Fibroblast of lung (primary cell): Measurements from ENCODE around the gene TMEM72. TPM values are rescaled to one million over a fixed set of nuclear protein-coding genes. Genes with fewer than 3 reads are reported as not detected.
A peak's percentile ranks its signal among the peaks of the same experiment; 100 is the strongest.

ENCODE experiments used
- DNase-seq, 2 donors: peaks; one replicate each; pipeline versions ENCODE4 v3.0.0 to v3.0.0-alpha.2; 2010; ENCODE audit warnings: low read depth in 2 of 2
- H2AFZ ChIP-seq: 2 replicates; pipeline ENCODE4 v1.5.1; 2012; ENCODE audit warnings: low read length, control low read depth, inconsistent platforms
- H3K27ac ChIP-seq: 2 replicates; pipeline ENCODE4 v1.5.1; 2011; ENCODE audit warnings: low read length, control low read depth; ENCODE audit not compliant: insufficient read depth
- H3K27me3 ChIP-seq: 2 replicates; pipeline ENCODE4 v1.5.1; 2011; ENCODE audit warnings: mild to moderate bottlenecking, low read length; ENCODE audit not compliant: control insufficient read depth, insufficient read depth
- H3K36me3 ChIP-seq: 2 replicates; pipeline ENCODE4 v1.5.1; 2011; ENCODE audit warnings: low read length; ENCODE audit not compliant: control insufficient read depth, insufficient read depth
- H3K4me1 ChIP-seq: 2 replicates; pipeline ENCODE4 v1.5.1; 2011; ENCODE audit warnings: low read length; ENCODE audit not compliant: control insufficient read depth, insufficient read depth; ENCODE audit errors: extremely low read depth
- H3K4me2 ChIP-seq: 2 replicates; pipeline ENCODE4 v1.5.1; 2011; ENCODE audit warnings: low read length, control low read depth; ENCODE audit not compliant: insufficient read depth; ENCODE audit errors: extremely low read depth
- H3K4me3 ChIP-seq, 4 experiments: fragments of 200-600 bp in 1 of 4; sonication (generic) in 1 of 4; replicated peaks in 1 of 4; 2 replicates each; pipeline ENCODE4 v1.5.1; 2011 to 2016; ENCODE audit warnings: low read length in 4 of 4, low read depth in 3 of 4, mild to moderate bottlenecking in 3 of 4, control low read depth in 2 of 4, inconsistent platforms in 1 of 4, mixed read lengths in 1 of 4; ENCODE audit not compliant: insufficient read depth in 1 of 4; ENCODE audit errors: control extremely low read depth in 1 of 4
- H3K79me2 ChIP-seq: 2 replicates; pipeline ENCODE4 v1.5.1; 2012; ENCODE audit warnings: mild to moderate bottlenecking, low read length, inconsistent platforms; ENCODE audit not compliant: control insufficient read depth, insufficient read depth
- H3K9ac ChIP-seq: 2 replicates; pipeline ENCODE4 v1.5.1; 2011; ENCODE audit warnings: mild to moderate bottlenecking, low read length, control low read depth; ENCODE audit not compliant: insufficient read depth
- H3K9me3 ChIP-seq: 2 replicates; pipeline ENCODE4 v1.5.1; 2012; ENCODE audit warnings: low read depth, low read length; ENCODE audit not compliant: control insufficient read depth, insufficient read depth
- H4K20me1 ChIP-seq: 2 replicates; pipeline ENCODE4 v1.5.1; 2011; ENCODE audit warnings: low read length; ENCODE audit not compliant: control insufficient read depth, insufficient read depth; ENCODE audit errors: extremely low read depth
- EZH2 ChIP-seq: IDR thresholded peaks from 2 replicates; pipeline ENCODE4 v1.5.1; 2012; ENCODE audit warnings: low read length, control low read depth, mild to moderate bottlenecking; ENCODE audit errors: missing control alignments
- polyA plus RNA-seq, 2 donors: library from polyadenylated mRNA; depleted of rRNA in 1 of 2; stranded (reverse) in 1 of 2; unstranded in 1 of 2; fragments of >200 nt; gene quantifications; 2 replicates each; pipeline ENCODE4 v1.2.1, GENCODE V29; 2011 to 2012; ENCODE audit warnings: missing spikeins in 1 of 2
- total RNA-seq: library from RNA; depleted of rRNA; stranded (reverse); fragments of >200 nt; gene quantifications from 2 replicates; pipeline ENCODE4 v1.2.1, GENCODE V29; 2014
- TF ChIP-seq, protein P1 (sequence below), 2 donors: IDR thresholded peaks in 1 of 2; conservative IDR thresholded peaks in 1 of 2; 1 replicate in 1 of 2; 2 replicates in 1 of 2; pipeline ENCODE4 v1.5.1; 2011 to 2012; ENCODE audit warnings: low read length in 2 of 2, control low read depth in 1 of 2, inconsistent platforms in 1 of 2, low read depth in 1 of 2, mild to moderate bottlenecking in 1 of 2

The TMEM72 gene
- total and polyA plus RNA-seq, 2 donors (not counting 1 experiment from before 2014, with no cell fraction given): not detected

DNA sequence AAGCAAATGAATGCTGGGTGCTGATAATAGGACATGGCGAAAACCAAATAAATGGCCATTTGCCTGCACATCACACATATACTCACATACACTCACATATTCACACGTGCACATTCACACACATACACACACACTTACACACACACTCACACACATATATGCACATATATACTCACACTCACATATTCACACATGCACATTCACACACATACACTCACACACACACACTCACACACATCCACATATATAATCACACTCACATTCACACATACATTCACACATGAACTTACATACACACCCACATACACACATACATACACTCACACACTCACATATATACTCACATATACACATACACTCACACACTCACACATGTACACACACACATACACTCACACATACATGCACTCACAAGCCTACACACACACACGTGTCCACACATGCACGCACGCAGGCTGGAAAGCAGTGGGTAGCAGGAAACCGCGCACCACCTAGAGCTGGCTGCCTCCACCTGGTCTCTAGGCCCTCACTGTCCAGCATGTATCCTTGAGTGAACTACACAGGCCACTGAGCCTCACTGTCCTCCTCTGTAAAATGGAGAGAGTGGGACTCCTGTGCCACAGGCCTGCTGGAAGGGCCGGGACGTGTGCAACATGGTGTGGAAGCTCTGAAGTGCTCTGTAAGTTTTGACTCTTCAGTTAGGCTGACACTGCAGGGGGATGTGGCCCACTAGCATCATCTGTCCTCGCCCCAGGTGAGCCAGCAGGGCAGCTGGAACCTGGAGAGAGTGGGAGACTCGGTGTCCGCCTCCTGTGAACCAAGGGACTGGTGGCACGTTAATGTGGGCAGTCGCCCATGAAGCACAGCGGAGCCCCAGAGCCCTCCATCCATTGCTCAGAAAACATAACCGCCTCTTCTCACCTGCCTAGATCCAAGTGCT, 14.9 kb downstream of the TMEM72 start:
- no peak overlapping the region for H3K27ac ChIP-seq
- H3K36me3 ChIP-seq: no peaks in the 10 kb centered on the region
- no peaks in the 10 kb centered on the region for H3K79me2 ChIP-seq
- H2AFZ ChIP-seq: no peak overlapping the region
- no peak overlapping the region for H3K9ac ChIP-seq
- no peaks in the 10 kb centered on the region for H3K9me3 ChIP-seq
- no peaks in the 10 kb centered on the region for H3K4me1 ChIP-seq
- no peak for DNase-seq
- TF ChIP-seq EZH2: no peak
- TF ChIP-seq, protein P1, sequence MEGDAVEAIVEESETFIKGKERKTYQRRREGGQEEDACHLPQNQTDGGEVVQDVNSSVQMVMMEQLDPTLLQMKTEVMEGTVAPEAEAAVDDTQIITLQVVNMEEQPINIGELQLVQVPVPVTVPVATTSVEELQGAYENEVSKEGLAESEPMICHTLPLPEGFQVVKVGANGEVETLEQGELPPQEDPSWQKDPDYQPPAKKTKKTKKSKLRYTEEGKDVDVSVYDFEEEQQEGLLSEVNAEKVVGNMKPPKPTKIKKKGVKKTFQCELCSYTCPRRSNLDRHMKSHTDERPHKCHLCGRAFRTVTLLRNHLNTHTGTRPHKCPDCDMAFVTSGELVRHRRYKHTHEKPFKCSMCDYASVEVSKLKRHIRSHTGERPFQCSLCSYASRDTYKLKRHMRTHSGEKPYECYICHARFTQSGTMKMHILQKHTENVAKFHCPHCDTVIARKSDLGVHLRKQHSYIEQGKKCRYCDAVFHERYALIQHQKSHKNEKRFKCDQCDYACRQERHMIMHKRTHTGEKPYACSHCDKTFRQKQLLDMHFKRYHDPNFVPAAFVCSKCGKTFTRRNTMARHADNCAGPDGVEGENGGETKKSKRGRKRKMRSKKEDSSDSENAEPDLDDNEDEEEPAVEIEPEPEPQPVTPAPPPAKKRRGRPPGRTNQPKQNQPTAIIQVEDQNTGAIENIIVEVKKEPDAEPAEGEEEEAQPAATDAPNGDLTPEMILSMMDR (conservative IDR thresholded peaks at IDR 0.05 in 1 of 2, IDR thresholded peaks at IDR 0.05 in 1 of 2; ENCODE audit: low read depth in 1 of 2, low read length in 2 of 2): no peak
- no peaks in the 10 kb centered on the region for H4K20me1 ChIP-seq
- H3K4me2 ChIP-seq: no peak overlapping the region
- no peak overlapping the region for H3K4me3 ChIP-seq
- H3K27me3 ChIP-seq: peaks cover 3% of the 10 kb centered on the region

DNA sequence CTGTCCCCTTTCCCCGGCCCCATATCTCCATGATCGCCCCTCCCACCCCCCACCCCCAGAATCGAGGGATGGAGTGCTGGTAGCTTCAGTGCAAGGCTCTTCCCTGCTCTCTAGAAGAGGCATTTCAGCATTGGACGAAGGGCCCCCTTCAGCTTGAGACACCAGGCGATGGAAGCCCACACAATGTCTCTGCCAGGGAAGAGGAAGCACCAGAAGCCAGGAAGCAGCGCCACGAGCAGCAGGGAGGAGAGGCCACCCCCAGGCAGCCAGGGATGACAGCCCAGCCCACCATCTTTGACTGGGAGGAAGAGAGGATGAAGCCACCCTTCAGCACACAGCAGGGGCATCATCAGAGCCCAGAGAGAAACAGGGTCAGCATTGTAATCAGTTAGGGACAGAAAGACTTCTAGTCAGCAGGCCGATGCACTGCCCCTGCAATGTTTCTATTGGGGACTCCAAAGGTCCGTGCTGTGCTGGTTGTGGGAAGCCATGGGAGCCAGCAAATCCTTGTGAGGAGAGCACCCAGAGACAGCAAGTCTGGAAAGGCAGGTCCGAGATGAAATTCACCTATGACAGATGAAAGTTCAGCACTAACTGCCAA, 15.7 kb downstream of the TMEM72 start:
- Histone ChIP-seq H3K27me3 (peaks cover 2% of the 10 kb centered on the region), H3K9ac (no peak overlapping the region), H2AFZ (no peak overlapping the region), H3K4me2 (no peak overlapping the region), H4K20me1 (no peaks in the 10 kb centered on the region), H3K36me3 (no peaks in the 10 kb centered on the region), H3K9me3 (no peaks in the 10 kb centered on the region), H3K79me2 (no peaks in the 10 kb centered on the region), H3K4me3 (no peak overlapping the region), H3K4me1 (no peaks in the 10 kb centered on the region), H3K27ac (no peak overlapping the region)
- no peak for DNase-seq
- TF ChIP-seq, protein P1 (conservative IDR thresholded peaks at IDR 0.05 in 1 of 2, IDR thresholded peaks at IDR 0.05 in 1 of 2; ENCODE audit: low read depth in 1 of 2, low read length in 2 of 2): no peak
- no peak for TF ChIP-seq EZH2

DNA sequence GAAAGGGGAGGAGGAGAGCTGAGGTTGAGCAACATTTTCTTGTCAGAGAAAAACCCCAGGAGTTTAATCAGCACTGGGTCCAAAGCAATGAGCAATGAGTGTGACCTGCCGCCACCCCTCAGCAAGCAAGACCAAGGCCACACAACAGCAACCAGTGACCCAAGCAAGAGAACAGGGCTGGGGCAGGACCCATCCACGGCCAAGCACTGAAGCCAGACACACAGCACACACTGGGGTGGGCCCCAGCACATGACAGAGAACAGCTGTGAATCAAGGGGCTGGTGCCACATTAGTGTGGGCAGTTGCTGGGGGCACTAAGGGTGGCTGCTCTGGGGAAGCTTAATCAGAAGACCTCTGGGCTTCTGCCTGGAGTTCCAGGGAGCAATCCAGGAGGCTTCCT, 16.2 kb downstream of the TMEM72 start:
- peak in 1 of 2 donors; percentile 51 for DNase-seq
- no peaks in the 10 kb centered on the region for H3K36me3 ChIP-seq
- no peak overlapping the region for H3K4me3 ChIP-seq
- no peak overlapping the region for H2AFZ ChIP-seq
- no peak for TF ChIP-seq EZH2
- TF ChIP-seq, protein P1 (conservative IDR thresholded peaks at IDR 0.05 in 1 of 2, IDR thresholded peaks at IDR 0.05 in 1 of 2; ENCODE audit: low read depth in 1 of 2, low read length in 2 of 2): no peak
- no peaks in the 10 kb centered on the region for H4K20me1 ChIP-seq
- no peak overlapping the region for H3K27ac ChIP-seq
- H3K27me3 ChIP-seq: peaks cover 2% of the 10 kb centered on the region
- no peaks in the 10 kb centered on the region for H3K9me3 ChIP-seq
- H3K4me2 ChIP-seq: no peak overlapping the region
- H3K79me2 ChIP-seq: no peaks in the 10 kb centered on the region
- no peak overlapping the region for H3K9ac ChIP-seq
- H3K4me1 ChIP-seq: no peaks in the 10 kb centered on the region
